Hematopoietic multipotent progenitor cell (in vitro differentiated cells): ENCODE data around the gene RFLNA. TPM values are rescaled to one million over a fixed set of nuclear protein-coding genes. Genes with fewer than 3 reads are reported as not detected.

Experiments
- DNase-seq, 3 donors: peaks; one replicate each; pipeline ENCODE4 v3.0.0-alpha.2; 2011 to 2015; ENCODE audit warnings: low read depth in 2 of 3, low spot score in 2 of 3
- small RNA-seq: library from RNA; depleted of rRNA; stranded (forward); fragments of <200 nt; gene quantifications from one replicate; pipeline ENCODE3, GENCODE V24; 2012
- total RNA-seq: library from RNA; depleted of rRNA; stranded (reverse); fragments of >200 nt; gene quantifications from one replicate; pipeline ENCODE4 v1.2.3, GENCODE V29; 2012

Gene RFLNA
- total RNA-seq, 1 donor, result 0.27 TPM

GRCh38 chr12:124352839-124353238 lies 57.9 kb downstream of the RFLNA start:
- DNase-seq, result peak in 2 of 3 donors; percentile 28 to 42

GRCh38 chr12:124354400-124354799 lies 59.5 kb downstream of the RFLNA start:
- DNase-seq, result no peak

- DNase-seq, result no peak
These were observed 61.3 kb downstream of the RFLNA start for GRCh38 chr12:124356221-124356620.

GRCh38 chr12:124357616-124358015 lies 62.7 kb downstream of the RFLNA start:
- DNase-seq, result no peak

GRCh38 chr12:124358572-124358971 lies 63.7 kb downstream of the RFLNA start:
- no peak for DNase-seq

- DNase-seq, result no peak
These were observed 65.0 kb downstream of the RFLNA start for GRCh38 chr12:124359671-124360581.

GRCh38 chr12:124361074-124361970 lies 66.4 kb downstream of the RFLNA start:
- no peak for DNase-seq

GRCh38 chr12:124361996-124362395 lies 67.1 kb downstream of the RFLNA start:
- DNase-seq, result no peak

- DNase-seq, result no peak
These were observed 68.6 kb downstream of the RFLNA start for GRCh38 chr12:124363353-124363965.

GRCh38 chr12:124364543-124364942 lies 69.7 kb downstream of the RFLNA start:
- DNase-seq, result no peak

Small RNA genes lying within 50 kb of the gene (small RNA-seq; reads per million reads assigned to genes)
- not detected for gene MIR6880
